ENCODE results near the gene EML5. TPM values are rescaled to one million over a fixed set of nuclear protein-coding genes. Genes with fewer than 3 reads are reported as not detected.
A peak's percentile ranks its signal among the peaks of the same experiment; 100 is the strongest.

Gene EML5
- 1 to 10 TPM; 3.1 to 3.7 TPM for total RNA-seq
- total RNA-seq = 13.8 to 19.1 reads per million in 2 donors

DNA sequence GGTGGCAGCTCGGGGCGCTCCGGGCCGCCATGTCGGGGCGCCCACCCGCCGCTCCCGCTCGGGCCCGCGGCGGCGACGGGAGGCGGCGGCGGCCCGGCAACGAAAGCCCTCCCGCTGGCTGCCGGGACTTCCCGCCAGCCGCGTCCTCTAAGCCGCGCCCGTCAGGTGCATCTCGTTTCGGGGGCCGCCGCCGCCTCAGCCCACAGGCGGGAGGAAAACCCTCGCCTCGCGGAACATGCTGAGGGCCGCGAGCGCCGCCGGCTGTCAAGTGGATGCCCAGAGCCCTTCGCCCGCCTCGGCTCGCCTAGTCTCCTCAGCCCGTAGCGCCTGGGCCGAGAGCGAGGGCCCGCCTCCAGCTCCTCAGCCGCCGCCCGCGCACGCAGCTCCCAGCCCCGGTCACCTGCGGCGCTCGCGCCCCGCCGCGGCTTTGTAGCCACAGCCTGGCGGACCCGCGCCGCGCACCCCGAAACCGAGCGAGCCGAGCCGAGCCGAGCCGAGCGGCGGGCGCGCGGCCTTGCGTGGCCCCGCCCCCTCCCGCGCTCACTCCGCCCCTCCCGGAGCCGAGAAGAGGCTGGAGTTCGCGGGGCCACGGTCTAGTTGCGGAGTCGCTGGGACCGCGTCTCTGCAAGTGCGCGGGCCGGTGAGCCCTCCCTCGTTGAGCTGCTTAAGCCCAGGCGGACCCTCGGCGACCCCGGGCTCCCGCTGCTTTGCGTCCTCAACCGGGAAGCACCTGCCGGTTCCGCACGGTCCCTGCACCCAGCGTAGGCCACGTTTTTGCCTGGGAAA is at the start of gene EML5:
Gene EML5, minus strand, starts transcription at position 481 of the 786 bp plus-strand sequence. Its CDS starts 450 bp downstream, at position 31.
- DNase-seq = peak; percentile 77
- H3K9me3 ChIP-seq (ENCODE audit: control insufficient read depth, low read length, poor library complexity, severe bottlenecking) = no peaks in the 10 kb centered on the region
- Mint-ChIP-seq H3K36me3 (ENCODE audit: low read depth) (no peaks in the 10 kb centered on the region), H3K27ac (peak within 1 kb of the TSS; percentile 86), H3K27me3 (no peaks in the 10 kb centered on the region), H3K4me1 (peaks cover 11% of the 10 kb centered on the region), H3K4me3 (peak within 1 kb of the TSS; percentile 90)
- peak; percentile 86 for ATAC-seq

DNA sequence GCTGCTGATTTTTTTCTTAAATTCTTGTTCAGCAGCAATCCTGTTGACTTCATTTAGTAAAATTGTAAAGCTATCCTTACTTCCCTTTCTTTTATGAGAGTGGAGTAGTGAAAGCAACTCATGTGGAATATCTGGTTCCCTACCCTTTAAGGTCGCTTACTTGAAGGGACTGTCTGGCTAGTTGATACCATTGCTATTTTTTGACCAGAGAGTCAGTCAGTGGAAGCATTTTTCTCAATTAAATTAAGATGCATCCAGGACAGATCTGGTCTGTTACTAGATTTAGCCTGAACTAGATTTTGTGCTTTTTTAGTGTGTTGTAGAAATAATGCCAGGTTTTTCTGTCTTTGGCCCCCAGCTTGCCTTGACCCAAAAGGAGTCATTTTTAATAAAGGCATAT is 49.7 kb upstream of the EML5 start:
- peaks cover 5% of the 10 kb centered on the region for H3K36me3 Mint-ChIP-seq (ENCODE audit: low read depth)
- DNase-seq = no peak
- no peak overlapping the region for H3K4me3 Mint-ChIP-seq
- ATAC-seq = no peak
- H3K27ac Mint-ChIP-seq = no peak overlapping the region
- H3K27me3 Mint-ChIP-seq = peaks cover 2% of the 10 kb centered on the region
- no peaks in the 10 kb centered on the region for H3K9me3 ChIP-seq (ENCODE audit: control insufficient read depth, low read length, poor library complexity, severe bottlenecking)
- H3K4me1 Mint-ChIP-seq = peaks cover 2% of the 10 kb centered on the region

DNA sequence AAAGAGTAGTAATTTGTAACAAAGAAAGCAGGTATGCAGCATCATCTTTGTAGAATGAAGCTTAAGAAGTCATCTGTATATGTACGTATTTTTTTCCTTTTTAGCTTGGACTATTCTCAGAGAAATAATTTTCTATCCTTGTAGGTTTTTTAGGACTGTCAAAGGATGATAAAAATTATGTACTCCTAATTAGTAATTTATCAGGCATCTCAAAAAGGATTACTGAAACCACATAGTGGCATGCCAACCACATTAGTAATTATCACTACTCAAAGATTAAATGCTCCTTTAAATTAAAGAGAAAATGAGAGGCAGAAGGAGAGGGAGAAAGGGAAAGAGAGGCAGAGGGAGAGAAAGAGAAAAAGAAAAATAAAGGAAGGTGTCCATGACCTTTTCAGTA is 49.0 kb upstream of the EML5 start:
- no peaks in the 10 kb centered on the region for H3K9me3 ChIP-seq (ENCODE audit: control insufficient read depth, low read length, poor library complexity, severe bottlenecking)
- DNase-seq (no peak), ATAC-seq (no peak)
- Mint-ChIP-seq H3K36me3 (ENCODE audit: low read depth) (peaks cover 8% of the 10 kb centered on the region), H3K4me3 (no peak overlapping the region), H3K4me1 (peaks cover 6% of the 10 kb centered on the region), H3K27me3 (peaks cover 6% of the 10 kb centered on the region), H3K27ac (no peak overlapping the region)

DNA sequence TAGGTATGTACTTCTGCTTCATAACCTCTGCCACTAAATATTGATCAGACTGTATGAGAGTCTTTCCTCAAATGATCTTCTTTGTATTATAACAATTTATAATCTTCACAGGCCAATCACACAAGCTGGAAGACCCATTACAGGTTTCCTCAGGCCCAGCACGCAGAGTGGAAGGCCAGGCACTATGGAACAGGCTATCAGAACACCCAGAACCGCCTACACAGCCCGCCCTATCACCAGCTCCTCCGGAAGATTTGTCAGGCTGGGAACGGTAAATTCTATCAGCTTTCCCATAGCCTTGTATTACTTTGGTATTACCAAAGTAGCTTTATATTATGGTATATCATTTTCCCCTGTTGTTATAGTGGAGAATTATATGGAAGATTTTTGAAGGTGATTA is 48.2 kb upstream of the EML5 start:
- no peaks in the 10 kb centered on the region for H3K9me3 ChIP-seq (ENCODE audit: control insufficient read depth, low read length, poor library complexity, severe bottlenecking)
- Mint-ChIP-seq H3K4me1 (peaks cover 6% of the 10 kb centered on the region), H3K27ac (no peak overlapping the region), H3K4me3 (no peak overlapping the region), H3K36me3 (ENCODE audit: low read depth) (peaks cover 8% of the 10 kb centered on the region), H3K27me3 (peaks cover 6% of the 10 kb centered on the region)
- DNase-seq (no peak), ATAC-seq (no peak)

DNA sequence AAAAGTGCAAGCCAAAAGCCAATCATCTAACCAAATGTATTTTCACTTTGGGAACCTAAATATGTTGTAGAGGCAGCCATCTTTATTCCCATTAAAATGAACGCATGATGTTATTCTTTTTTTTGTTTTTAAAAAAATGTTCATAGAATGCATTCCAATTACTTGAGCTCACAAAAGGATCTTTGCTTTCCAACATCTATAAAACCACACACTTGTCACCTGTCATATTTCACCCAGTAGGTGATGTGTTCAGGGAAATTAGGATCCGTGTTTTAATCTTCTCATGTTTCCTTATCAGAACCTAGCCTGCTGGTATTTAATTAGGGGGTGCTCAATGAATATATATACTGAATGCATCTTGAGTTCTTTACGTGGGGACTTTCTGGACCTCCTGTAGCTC is 45.3 kb upstream of the EML5 start:
- Mint-ChIP-seq H3K4me3 (no peak overlapping the region), H3K27me3 (peaks cover 13% of the 10 kb centered on the region), H3K4me1 (peaks cover 6% of the 10 kb centered on the region), H3K36me3 (ENCODE audit: low read depth) (peaks cover 10% of the 10 kb centered on the region), H3K27ac (no peak overlapping the region)
- DNase-seq = no peak
- no peaks in the 10 kb centered on the region for H3K9me3 ChIP-seq (ENCODE audit: control insufficient read depth, low read length, poor library complexity, severe bottlenecking)
- ATAC-seq = no peak

DNA sequence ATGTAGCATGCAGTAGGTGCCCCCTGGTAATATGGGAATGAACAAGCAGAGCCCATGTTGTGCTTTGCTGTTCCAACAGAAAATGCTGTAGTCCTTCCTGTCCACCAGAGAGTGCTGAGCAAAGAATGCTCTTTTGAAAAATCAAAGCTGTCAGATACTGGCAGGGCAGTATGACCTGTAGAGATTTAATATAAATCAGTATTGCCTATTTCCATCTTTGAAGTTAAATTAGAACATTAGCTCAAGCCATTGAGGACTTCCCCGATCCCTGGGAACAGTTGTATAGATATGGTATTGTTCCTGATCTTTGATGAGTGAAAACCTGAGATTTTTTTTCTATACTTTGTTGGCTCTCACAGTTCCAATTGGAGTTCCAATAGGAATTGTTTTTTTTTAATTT is 44.7 kb upstream of the EML5 start:
- peaks cover 10% of the 10 kb centered on the region for H3K36me3 Mint-ChIP-seq (ENCODE audit: low read depth)
- no peak overlapping the region for H3K4me3 Mint-ChIP-seq
- H3K4me1 Mint-ChIP-seq = peaks cover 6% of the 10 kb centered on the region
- ATAC-seq (no peak), DNase-seq (no peak)
- H3K27me3 Mint-ChIP-seq = peaks cover 13% of the 10 kb centered on the region
- H3K9me3 ChIP-seq (ENCODE audit: control insufficient read depth, low read length, poor library complexity, severe bottlenecking) = no peaks in the 10 kb centered on the region
- no peak overlapping the region for H3K27ac Mint-ChIP-seq

DNA sequence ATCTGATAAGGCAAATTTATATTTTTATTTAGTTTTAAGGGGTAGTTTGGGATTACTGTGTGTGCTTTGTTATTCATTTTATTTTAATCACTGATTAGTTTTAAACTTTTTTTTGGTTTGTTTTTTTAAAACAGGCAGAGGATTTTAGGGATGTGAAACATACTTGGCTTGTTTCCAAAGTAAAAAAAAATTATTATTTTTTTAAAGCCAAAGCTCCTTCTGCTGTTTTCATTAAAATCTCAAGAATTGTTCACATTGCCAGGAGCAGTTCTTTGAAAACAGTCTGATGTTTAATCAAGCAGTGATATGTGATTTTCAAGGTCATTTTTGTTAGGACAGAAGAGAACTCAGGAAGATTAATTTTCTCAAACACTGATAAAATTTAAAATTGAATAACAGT is 42.9 kb upstream of the EML5 start:
- peaks cover 8% of the 10 kb centered on the region for H3K4me1 Mint-ChIP-seq
- H3K9me3 ChIP-seq (ENCODE audit: control insufficient read depth, low read length, poor library complexity, severe bottlenecking) = no peaks in the 10 kb centered on the region
- DNase-seq (no peak), ATAC-seq (no peak)
- H3K36me3 Mint-ChIP-seq (ENCODE audit: low read depth) = peaks cover 10% of the 10 kb centered on the region
- peaks cover 13% of the 10 kb centered on the region for H3K27me3 Mint-ChIP-seq
- H3K27ac Mint-ChIP-seq = no peak overlapping the region
- no peak overlapping the region for H3K4me3 Mint-ChIP-seq

DNA sequence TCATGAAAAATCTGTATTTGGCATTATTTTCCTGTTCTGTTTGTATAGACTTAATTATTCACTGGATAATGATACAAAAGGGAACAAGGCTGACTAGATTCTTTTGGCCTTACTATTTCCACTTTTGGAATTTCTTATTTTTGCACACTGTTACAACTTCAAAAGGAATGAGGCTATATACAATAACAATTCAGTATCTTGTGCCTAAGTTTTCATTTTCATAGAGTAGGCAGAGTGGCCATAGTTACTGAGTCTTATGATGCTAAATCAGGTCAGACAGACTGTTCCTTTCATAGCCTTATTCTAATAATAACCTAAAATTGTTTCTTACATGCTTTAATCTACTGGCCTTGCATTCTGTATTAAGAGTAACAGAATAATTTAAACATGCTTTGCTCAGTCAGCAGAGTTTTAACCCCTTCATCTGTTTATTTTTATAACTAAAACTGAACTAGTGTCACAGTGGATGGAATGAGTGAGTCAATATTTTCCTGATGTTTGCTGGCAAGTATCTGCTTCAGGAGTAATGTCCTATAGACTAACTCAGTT is 42.2 kb upstream of the EML5 start:
- DNase-seq (no peak), ATAC-seq (no peak)
- Mint-ChIP-seq H3K36me3 (ENCODE audit: low read depth) (peaks cover 10% of the 10 kb centered on the region), H3K27me3 (peaks cover 13% of the 10 kb centered on the region), H3K4me3 (no peak overlapping the region), H3K4me1 (peaks cover 8% of the 10 kb centered on the region), H3K27ac (no peak overlapping the region)
- H3K9me3 ChIP-seq (ENCODE audit: control insufficient read depth, low read length, poor library complexity, severe bottlenecking) = no peaks in the 10 kb centered on the region

DNA sequence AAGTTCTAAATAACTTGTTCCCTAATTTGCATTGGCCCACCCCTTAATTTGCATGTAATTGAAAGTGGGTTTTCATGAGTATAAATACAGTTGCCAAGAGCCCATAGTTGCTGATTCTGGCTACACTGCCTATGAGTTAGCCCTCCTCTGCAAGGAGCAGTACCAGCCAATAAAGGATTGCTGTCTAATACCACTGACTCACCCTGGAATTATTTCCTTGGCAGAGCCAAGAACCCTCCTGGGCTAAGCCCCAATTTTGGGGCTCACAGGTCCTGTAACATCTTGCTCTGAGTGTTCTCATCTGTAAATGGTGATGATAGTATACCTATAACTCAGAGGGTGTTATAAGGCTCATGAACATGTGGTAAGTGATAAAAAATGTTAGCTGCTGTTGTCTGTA is 38.5 kb upstream of the EML5 start:
- no peak overlapping the region for H3K4me3 Mint-ChIP-seq
- DNase-seq (no peak), ATAC-seq (no peak)
- peaks cover 7% of the 10 kb centered on the region for H3K27me3 Mint-ChIP-seq
- H3K27ac Mint-ChIP-seq = no peak overlapping the region
- no peaks in the 10 kb centered on the region for H3K9me3 ChIP-seq (ENCODE audit: control insufficient read depth, low read length, poor library complexity, severe bottlenecking)
- H3K36me3 Mint-ChIP-seq (ENCODE audit: low read depth) = peaks cover 5% of the 10 kb centered on the region
- H3K4me1 Mint-ChIP-seq = peaks cover 3% of the 10 kb centered on the region

DNA sequence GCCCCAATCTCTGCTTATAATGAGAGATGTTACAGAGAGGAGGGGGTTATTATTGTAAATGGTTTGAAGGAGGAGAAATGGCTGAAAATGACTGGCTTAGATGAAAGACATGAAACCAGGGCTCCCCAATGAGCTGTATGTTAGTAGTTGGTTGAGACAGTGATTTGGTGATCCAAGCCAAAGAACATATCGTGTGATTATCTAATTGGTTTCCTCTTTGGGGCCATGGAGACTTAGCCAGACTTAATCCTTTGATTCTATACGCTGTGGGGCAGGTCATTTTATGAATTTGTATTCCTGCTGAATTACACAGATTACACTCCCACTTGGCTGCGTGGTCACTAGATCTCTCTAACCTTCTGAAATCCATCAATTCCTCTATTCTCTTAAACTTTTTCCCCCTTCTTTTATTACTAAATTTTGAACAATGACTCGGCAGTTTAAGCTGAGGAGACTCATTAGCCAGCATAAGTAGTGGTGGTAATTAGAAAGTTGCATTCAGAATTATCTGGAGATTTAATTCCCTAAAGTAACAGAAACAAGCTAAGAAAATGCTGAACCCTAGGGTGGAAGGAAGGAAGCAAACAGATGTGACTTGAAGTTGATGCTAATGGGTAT is 37.0 kb upstream of the EML5 start:
- Mint-ChIP-seq H3K36me3 (ENCODE audit: low read depth) (peaks cover 5% of the 10 kb centered on the region), H3K4me3 (no peak overlapping the region), H3K4me1 (peaks cover 8% of the 10 kb centered on the region), H3K27ac (no peak overlapping the region), H3K27me3 (peaks cover 7% of the 10 kb centered on the region)
- no peak for DNase-seq
- H3K9me3 ChIP-seq (ENCODE audit: control insufficient read depth, low read length, poor library complexity, severe bottlenecking) = no peaks in the 10 kb centered on the region
- no peak for ATAC-seq

DNA sequence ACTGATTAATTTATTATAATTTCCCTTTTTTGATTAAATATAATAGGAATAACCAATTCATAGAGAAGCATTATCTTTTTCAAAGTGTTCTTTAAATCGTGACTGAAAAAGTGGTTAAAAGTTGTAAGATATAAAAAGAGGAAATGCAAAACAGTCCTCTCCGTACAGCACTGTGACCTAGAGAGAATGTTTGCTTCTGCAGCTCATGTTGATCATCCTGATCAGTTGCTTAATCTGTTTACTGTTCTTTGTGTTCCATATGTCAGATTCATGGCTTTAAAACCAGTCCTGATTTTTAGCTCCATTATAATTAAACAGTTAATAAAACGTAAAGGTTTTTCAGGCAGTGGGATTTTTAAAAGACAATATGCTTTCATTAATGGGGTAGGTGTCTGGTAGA is 36.4 kb upstream of the EML5 start:
- H3K4me1 Mint-ChIP-seq = peaks cover 8% of the 10 kb centered on the region
- H3K36me3 Mint-ChIP-seq (ENCODE audit: low read depth) = peaks cover 5% of the 10 kb centered on the region

DNA sequence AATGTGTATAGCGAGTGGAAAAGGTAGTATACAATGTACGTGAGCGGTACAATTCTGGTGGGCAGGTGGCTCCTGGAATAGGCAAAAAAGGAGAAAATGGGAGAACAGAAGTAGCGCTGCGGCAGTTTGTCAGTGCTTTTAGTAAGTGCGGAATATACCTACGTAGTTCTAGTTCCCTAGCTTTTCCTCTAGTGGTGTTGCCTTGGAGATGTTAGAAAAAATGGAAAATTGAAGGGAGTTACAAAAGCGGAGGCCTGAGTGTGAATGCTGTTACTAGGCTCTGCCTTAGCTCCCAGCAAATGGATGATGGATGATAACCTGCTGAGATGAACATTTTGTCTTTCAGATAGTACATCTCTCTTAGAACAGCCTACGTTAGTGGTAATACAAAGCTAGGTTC is 32.8 kb upstream of the EML5 start:
- Mint-ChIP-seq H3K4me3 (peak overlapping the region; percentile 87), H3K27me3 (peaks cover 3% of the 10 kb centered on the region), H3K4me1 (peaks cover 9% of the 10 kb centered on the region), H3K27ac (peak overlapping the region; percentile 97), H3K36me3 (ENCODE audit: low read depth) (no peaks in the 10 kb centered on the region)
- DNase-seq (no peak), ATAC-seq (no peak)
- no peaks in the 10 kb centered on the region for H3K9me3 ChIP-seq (ENCODE audit: control insufficient read depth, low read length, poor library complexity, severe bottlenecking)

More for the DNA sequence above, 36.4 kb upstream of the EML5 start:
- Mint-ChIP-seq H3K4me3 (no peak overlapping the region), H3K27me3 (peaks cover 7% of the 10 kb centered on the region), H3K27ac (no peak overlapping the region)
- no peaks in the 10 kb centered on the region for H3K9me3 ChIP-seq (ENCODE audit: control insufficient read depth, low read length, poor library complexity, severe bottlenecking)
- DNase-seq (no peak), ATAC-seq (no peak)

DNA sequence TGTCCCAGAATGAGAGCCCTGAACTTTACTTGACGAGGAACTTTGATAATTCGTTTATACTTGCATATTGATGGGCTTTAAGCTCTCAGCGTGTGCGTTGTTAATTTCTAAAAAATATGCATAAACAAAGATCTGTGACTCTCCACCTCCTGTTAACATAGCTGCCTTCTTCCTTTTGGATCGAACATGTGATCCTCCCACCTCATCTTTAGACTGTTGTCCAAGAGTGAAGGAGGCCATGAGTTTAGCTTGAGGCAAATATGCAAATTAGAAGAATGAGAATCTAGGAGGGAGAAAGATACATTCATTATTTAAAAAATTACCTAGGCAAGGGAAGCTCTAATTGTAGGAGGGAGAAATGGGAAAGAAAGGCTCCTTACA is 32.3 kb upstream of the EML5 start:
- no peaks in the 10 kb centered on the region for H3K9me3 ChIP-seq (ENCODE audit: control insufficient read depth, low read length, poor library complexity, severe bottlenecking)
- Mint-ChIP-seq H3K4me1 (peaks cover 9% of the 10 kb centered on the region), H3K27me3 (peaks cover 8% of the 10 kb centered on the region), H3K4me3 (peak overlapping the region; percentile 87), H3K36me3 (ENCODE audit: low read depth) (no peaks in the 10 kb centered on the region), H3K27ac (peak overlapping the region; percentile 97)
- ATAC-seq (no peak), DNase-seq (no peak)

All from T-helper 17 cell (primary cell).